Fibroblast of skin of left quadriceps (primary cell): ENCODE measurements around the gene CPT2.
"Not testable (repeated sequence)": the region's sequence is repeated elsewhere in the genome, so short reads cannot be mapped to it uniquely, and the experiment has no call there.

Experiments used
- DNase-seq, 2 experiments: peaks; one replicate each; pipeline ENCODE4 v3.0.0-alpha.2; 2013; ENCODE audit warnings: low read depth in 2 of 2

CPT2 gene

DNA sequence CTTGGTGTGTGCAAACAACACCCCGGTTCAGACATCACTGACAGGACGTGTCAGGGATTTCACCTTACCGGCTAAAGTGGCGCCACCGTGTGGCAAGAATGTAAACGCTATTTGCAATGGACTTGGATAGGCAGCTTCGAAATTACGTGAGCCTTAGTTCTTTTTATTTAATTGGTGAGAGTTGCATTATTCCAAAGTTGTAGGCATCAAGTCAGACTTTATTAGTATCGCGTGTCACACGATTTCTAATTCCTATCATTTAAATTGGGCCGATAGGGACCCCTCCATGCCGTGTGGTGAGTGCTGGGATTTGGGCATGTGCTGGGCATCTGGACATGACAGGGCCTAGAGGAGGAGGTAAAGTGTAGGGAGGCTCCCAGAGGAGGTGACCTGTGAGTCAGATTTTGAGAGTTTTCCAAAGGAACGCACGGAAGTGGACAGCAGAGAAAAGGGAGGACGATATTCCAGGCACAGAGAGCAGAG is 14.5 kb upstream of the CPT2 start:
- DNase-seq = peak; percentile 56 to 58

GRCh38 chr1:53182716-53183094 is 13.9 kb upstream of the CPT2 start:
- DNase-seq = no peak

- DNase-seq = no peak
These were observed 13.3 kb upstream of the CPT2 start for GRCh38 chr1:53183095-53183990.

DNA sequence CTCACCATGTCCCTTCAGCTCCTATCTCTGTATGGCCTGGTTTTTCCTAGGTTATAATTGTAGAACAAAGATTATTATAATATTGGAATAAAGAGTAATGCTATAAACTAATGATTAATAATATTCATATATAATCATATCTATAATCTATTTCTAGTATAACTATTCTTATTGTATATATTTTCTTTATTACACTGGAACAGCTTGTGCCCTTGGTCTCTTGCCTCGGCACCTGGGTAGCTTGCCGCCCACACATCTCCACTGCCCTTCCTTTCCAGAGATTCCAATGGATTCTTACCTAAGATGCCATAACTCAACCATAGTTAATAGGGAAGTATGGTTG is 10.7 kb upstream of the CPT2 start:
- not testable (repeated sequence) for DNase-seq

- no peak for DNase-seq
These were observed 10.1 kb upstream of the CPT2 start for GRCh38 chr1:53186533-53186932.

- no peak for DNase-seq
These were observed 9.2 kb upstream of the CPT2 start for GRCh38 chr1:53187401-53187800.

DNA sequence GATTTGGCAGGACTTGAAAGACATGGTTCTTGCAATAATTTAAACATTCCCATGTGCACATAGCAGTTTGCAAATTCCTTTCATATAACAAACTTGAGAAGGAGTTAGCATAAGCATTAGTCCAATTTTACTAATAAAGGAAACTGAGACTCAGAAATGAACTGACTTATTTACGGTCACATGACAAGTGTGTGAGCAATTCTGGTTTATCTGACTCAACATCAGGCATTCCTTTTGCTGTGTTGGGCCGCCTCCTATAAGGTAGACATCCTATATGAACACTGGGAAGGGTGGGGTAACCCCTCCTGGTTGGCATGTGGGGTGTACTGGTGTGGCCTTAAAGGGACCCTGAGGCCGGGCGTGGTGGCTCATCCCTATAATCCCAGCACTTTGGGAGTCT is 8.5 kb upstream of the CPT2 start:
- DNase-seq = no peak

GRCh38 chr1:53189061-53189460 is 7.6 kb upstream of the CPT2 start:
- no peak for DNase-seq

DNA sequence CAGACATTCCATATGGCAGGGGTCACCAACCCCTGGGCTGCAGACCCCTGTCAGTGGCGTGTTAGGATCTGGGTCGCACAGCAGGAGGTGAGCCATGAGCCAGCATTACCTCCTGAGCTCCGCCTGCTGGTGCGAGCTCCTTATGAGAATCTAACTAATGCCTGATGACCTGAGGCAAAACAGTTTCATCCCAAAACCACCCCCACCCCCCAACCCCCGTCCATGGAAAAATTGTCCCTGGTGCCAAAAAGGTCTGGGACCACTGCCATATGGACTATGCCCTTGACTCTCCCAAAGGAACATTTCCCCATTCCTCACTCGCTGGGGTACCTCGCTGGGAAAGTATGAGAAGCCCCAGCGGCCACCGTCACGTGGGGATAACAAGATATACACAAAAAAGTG is 6.4 kb upstream of the CPT2 start:
- DNase-seq = no peak

DNA sequence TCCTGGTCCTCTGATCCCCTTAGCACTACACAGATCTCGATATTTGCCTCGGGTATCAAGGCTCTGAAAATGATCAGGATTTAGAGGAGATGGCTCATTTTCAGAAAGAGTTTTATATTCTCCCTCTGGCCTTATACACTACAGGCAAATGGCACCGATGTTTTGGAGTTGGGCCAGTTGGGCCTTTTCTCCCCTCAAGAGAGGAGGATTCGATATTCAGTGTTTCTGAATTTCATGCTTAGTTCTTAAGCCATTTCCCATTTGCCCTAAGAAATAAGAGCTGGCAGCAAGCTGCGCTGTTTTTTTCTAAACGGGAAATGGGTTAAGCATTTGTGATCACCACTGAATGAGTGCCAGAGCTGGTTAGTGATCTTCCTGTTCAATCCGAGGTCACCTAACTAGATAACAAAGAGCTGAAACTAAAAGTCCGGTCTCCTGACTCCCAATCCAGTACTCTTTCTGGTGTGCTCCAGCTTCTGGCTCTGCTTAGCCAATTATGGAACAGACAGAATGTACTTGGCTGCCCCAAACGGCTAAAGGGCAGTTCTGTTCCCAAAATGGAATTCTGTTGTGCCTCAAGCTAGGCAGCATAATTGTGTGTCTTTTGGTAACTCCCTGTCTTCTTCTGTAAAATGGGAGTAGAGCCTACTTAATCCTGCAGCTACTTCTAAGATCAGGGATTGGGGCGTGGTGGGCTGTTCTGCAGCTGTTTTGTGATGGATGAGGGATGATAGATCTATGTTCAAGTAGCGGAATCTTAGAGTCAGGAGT is 1.2 kb upstream of the CPT2 start:
- DNase-seq = no peak

GRCh38 chr1:53196017-53196484 is 573 bp upstream of the CPT2 start:
- no peak for DNase-seq

DNA sequence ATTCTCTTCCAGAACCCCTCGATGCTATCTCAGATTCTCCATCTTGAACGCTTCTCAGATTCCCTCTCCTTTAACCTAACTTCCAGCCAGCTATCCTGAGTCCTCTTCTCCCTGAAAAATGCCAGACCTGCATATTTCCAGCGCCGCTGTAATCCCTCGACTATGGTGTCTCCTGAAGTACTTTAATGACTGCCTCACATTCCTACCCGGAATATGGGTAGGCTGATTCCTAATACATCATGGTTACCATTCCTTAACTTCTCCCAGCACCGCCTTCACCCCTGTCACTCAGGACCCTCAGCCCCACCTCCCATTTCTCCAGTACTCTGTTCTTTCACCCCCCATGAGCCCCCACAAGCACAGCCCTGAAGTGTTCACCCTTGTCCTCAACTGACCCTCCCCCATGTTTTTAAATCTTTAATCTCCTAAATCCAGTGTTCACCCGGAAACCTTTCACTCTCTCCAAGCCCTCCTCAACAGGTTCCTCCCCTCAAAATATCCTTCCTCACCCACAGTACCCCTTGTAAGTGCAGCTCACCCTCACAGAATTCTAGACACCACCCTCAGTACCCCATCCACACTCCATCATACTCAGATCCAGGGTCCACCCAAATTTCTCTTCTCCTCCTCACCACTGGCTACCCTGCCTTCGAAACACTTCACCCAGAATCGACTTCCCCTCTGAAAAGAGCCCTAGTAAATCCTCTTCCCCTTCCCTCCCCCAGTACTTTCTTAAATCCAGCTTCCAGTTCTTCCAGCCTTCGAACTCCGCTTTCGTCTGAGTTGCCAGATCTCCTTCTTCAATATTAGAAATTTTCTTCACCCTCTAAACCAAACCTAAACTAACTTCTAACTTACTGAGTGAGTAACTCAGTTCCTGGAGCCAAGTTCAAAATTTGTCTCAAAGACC is 922 bp downstream of the CPT2 start:
- DNase-seq = no peak

GRCh38 chr1:53198241-53198651 is 1.6 kb downstream of the CPT2 start:
- peak; percentile 70 to 75 for DNase-seq

GRCh38 chr1:53203466-53203865 is 6.8 kb downstream of the CPT2 start:
- DNase-seq = no peak

DNA sequence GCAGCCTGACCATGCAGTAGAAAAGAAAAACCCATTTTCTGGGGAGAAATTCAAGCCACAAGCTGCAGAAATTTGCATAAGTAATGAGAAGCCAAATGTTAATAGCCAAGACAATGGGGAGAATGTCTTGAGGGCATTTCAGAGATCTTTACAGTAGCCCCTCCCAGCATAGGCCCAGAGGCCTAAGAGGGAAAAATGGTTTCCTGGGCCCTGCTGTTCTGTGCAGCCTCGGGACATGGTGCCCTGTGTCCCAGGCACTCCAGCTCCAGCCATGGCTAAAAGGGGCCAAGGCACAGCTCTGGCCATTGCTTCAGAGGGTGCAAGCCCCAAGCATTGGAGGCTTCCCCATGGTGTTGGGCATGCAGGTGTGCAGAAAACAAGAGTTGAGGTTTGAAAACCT is 8.9 kb downstream of the CPT2 start:
- not testable (repeated sequence) for DNase-seq

GRCh38 chr1:53206083-53206685 is 9.6 kb downstream of the CPT2 start:
- DNase-seq = not testable (repeated sequence)

- no peak for DNase-seq
These were observed 10.2 kb downstream of the CPT2 start for GRCh38 chr1:53206735-53207379.

DNA sequence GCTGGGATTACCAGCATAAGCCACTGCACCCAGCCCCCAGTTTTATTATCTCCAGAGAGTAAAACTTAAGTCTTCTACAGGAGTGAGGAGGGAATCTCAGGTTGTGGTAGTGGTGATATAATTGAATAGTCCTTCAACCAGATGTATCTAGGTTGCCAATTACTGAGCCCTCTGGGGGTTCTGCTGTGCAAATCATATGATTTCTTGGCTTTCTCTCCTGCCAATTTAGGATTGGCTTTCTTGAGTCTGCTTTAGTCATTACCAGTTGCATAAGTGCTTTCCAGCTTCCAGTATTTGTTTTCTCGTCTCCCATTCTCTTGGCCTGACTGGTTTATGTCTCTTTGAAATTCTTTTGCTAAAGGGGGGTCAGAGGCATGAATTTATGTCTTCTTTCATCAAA is 11.1 kb downstream of the CPT2 start:
- no peak for DNase-seq

- DNase-seq = no peak
These were observed 13.7 kb downstream of the CPT2 start for GRCh38 chr1:53210352-53210751.

DNA sequence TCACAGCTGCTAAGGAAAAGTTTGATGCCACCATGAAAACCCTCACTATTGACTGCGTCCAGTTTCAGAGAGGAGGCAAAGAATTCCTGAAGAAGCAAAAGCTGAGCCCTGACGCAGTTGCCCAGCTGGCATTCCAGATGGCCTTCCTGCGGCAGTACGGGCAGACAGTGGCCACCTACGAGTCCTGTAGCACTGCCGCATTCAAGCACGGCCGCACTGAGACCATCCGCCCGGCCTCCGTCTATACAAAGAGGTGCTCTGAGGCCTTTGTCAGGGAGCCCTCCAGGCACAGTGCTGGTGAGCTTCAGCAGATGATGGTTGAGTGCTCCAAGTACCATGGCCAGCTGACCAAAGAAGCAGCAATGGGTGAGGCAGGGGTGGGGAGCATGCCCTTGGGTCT is 14.3 kb downstream of the CPT2 start:
- no peak for DNase-seq

GRCh38 chr1:53214376-53214940 is 17.8 kb downstream of the CPT2 start:
- DNase-seq = no peak
